H1 (cell line): ENCODE data around the gene UGT2B17. TPM values are rescaled to one million over a fixed set of nuclear protein-coding genes. Genes with fewer than 3 reads are reported as not detected.
"Not testable (repeated sequence)": the region's sequence is repeated elsewhere in the genome, so short reads cannot be mapped to it uniquely, and the experiment has no call there.

Experiments used
- CTCF ChIA-PET: fragments of 300-600 bp; sonication (Branson Sonifier 250); formaldehyde crosslinking; loops from one replicate; lab custom pipeline; 2021; ENCODE audit not compliant: partially characterized antibody; lab: Charles Lee
- POLR2A ChIA-PET: fragments of 300-600 bp; sonication (Branson Sonifier 250); formaldehyde crosslinking; loops from one replicate; lab custom pipeline; 2021; ENCODE audit warnings: inconsistent platforms; ENCODE audit not compliant: partially characterized antibody; lab: Charles Lee
- DNase-seq, 2 experiments: peaks; one replicate each; pipeline versions ENCODE4 v3.0.0 to v3.0.0-alpha.2; 2010 to 2022; ENCODE audit warnings: low spot score in 2 of 2, low read depth in 1 of 2, mixed read lengths in 1 of 2
- FAIRE-seq: peaks from 2 replicates; lab custom pipeline; 2011; peaks lifted over from hg19 to GRCh38; lab: Jason Lieb, UNC
- H2AFZ ChIP-seq: 2 replicates; pipeline ENCODE4 v1.8.1; 2012; ENCODE audit warnings: low read length, inconsistent platforms
- H2AK5ac ChIP-seq: 2 replicates; pipeline ENCODE4 v1.6.1; 2013; ENCODE audit warnings: low read depth, low read length
- H2BK120ac ChIP-seq: replicated peaks from 2 replicates; pipeline ENCODE3; 2013; ENCODE audit warnings: low read depth, low read length, inconsistent platforms
- H2BK12ac ChIP-seq: 2 replicates; pipeline ENCODE4 v1.6.1; 2013; ENCODE audit warnings: low read depth, low read length
- H2BK15ac ChIP-seq: 2 replicates; pipeline ENCODE4 v1.6.1; 2013; ENCODE audit warnings: low read length
- H2BK20ac ChIP-seq: 2 replicates; pipeline ENCODE4 v1.6.1; 2013; ENCODE audit warnings: low read length
- H2BK5ac ChIP-seq: 2 replicates; pipeline ENCODE4 v1.6.1; 2013; ENCODE audit warnings: low read depth, low read length
- H3K14ac ChIP-seq: 2 replicates; pipeline ENCODE4 v1.6.1; 2013; ENCODE audit warnings: inconsistent platforms; ENCODE audit not compliant: insufficient read length
- H3K18ac ChIP-seq: 2 replicates; pipeline ENCODE4 v1.6.1; 2013; ENCODE audit warnings: low read length; ENCODE audit errors: extremely low read depth
- H3K23ac ChIP-seq: 2 replicates; pipeline ENCODE4 v1.6.1; 2013; ENCODE audit warnings: inconsistent platforms; ENCODE audit not compliant: insufficient read length
- H3K23me2 ChIP-seq: 2 replicates; pipeline ENCODE4 v1.6.1; 2013; ENCODE audit warnings: low read depth, low read length
- H3K27ac ChIP-seq: 2 replicates; pipeline ENCODE4 v1.6.1; 2011; ENCODE audit warnings: low read depth, low read length, inconsistent platforms
- H3K27me3 ChIP-seq, 4 experiments: replicated peaks in 1 of 4; 1 replicate in 1 of 4; 2 replicates in 3 of 4; pipeline versions ENCODE4 v1.6.1 to v1.8.1; 2011 to 2013; ENCODE audit warnings: low read length in 3 of 4, mild to moderate bottlenecking in 3 of 4, inconsistent platforms in 2 of 4, mixed read lengths in 2 of 4, moderate library complexity in 1 of 4; ENCODE audit not compliant: control insufficient read depth in 3 of 4, insufficient read depth in 3 of 4; ENCODE audit errors: extremely low read depth in 1 of 4
- H3K36me3 ChIP-seq, 4 experiments: 2 replicates each; pipeline versions ENCODE4 v1.6.1 to v1.8.1; 2011 to 2013; ENCODE audit warnings: mild to moderate bottlenecking in 4 of 4, low read length in 3 of 4, moderate library complexity in 2 of 4, control low read depth in 1 of 4, inconsistent platforms in 1 of 4; ENCODE audit not compliant: insufficient read depth in 4 of 4, control insufficient read depth in 2 of 4
- H3K4ac ChIP-seq: replicated peaks from 2 replicates; pipeline ENCODE3; 2013; ENCODE audit warnings: low read length, low read depth, mixed read lengths, inconsistent platforms; ENCODE audit not compliant: insufficient read length
- H3K4me1 ChIP-seq, 4 experiments: replicated peaks in 1 of 4; 1 replicate in 1 of 4; 2 replicates in 3 of 4; pipeline versions ENCODE4 v1.6.1 to v1.8.1; 2011 to 2013; ENCODE audit warnings: low read length in 3 of 4, inconsistent platforms in 2 of 4, mixed read lengths in 1 of 4; ENCODE audit not compliant: insufficient read depth in 4 of 4, control insufficient read depth in 3 of 4
- H3K4me2 ChIP-seq, 2 experiments: 2 replicates each; pipeline versions ENCODE4 v1.6.1 to v1.8.1; 2011 to 2013; ENCODE audit warnings: low read depth in 2 of 2, low read length in 2 of 2, control low read depth in 1 of 2, inconsistent platforms in 1 of 2, mild to moderate bottlenecking in 1 of 2; ENCODE audit not compliant: insufficient read depth in 1 of 2
- H3K4me3 ChIP-seq, 4 experiments: fragments of 200-600, 300-600 bp in 1 of 4; sonication (generic), shearing (Covaris generic), sonication (Bioruptor Twin) in 1 of 4; 2 replicates each; pipeline versions ENCODE4 v1.5.1 to v1.8.1; 2011 to 2016; ENCODE audit warnings: low read length in 4 of 4, low read depth in 3 of 4, control low read depth in 2 of 4, inconsistent platforms in 2 of 4, mild to moderate bottlenecking in 2 of 4, mixed read lengths in 1 of 4, moderate library complexity in 1 of 4; ENCODE audit not compliant: insufficient read depth in 2 of 4; ENCODE audit errors: extremely low read depth in 1 of 4
- H3K56ac ChIP-seq: replicated peaks from 2 replicates; pipeline ENCODE3; 2013; ENCODE audit warnings: low read depth, mild to moderate bottlenecking, mixed read lengths, low read length, inconsistent platforms; ENCODE audit not compliant: insufficient read length
- H3K79me1 ChIP-seq: 2 replicates; pipeline ENCODE4 v1.6.1; 2013; ENCODE audit warnings: low read depth, low read length, control low read depth
- H3K79me2 ChIP-seq, 2 experiments: 2 replicates each; pipeline versions ENCODE4 v1.6.1 to v1.8.1; 2012 to 2013; ENCODE audit warnings: low read length in 2 of 2, mild to moderate bottlenecking in 2 of 2, inconsistent platforms in 1 of 2; ENCODE audit not compliant: insufficient read depth in 2 of 2, control insufficient read depth in 1 of 2
- H3K9ac ChIP-seq, 4 experiments: replicated peaks in 1 of 4; 1 replicate in 1 of 4; 2 replicates in 3 of 4; pipeline versions ENCODE4 v1.6.1 to v1.8.1; 2011 to 2013; ENCODE audit warnings: low read depth in 3 of 4, low read length in 3 of 4, control low read depth in 2 of 4, mild to moderate bottlenecking in 2 of 4, moderate library complexity in 2 of 4, inconsistent platforms in 1 of 4; ENCODE audit errors: extremely low read depth in 1 of 4
- H3K9me3 ChIP-seq, 2 experiments: 2 replicates each; pipeline versions ENCODE4 v1.6.1 to v1.8.1; 2012 to 2013; ENCODE audit warnings: mild to moderate bottlenecking in 2 of 2, moderate library complexity in 2 of 2, control low read depth in 1 of 2, inconsistent platforms in 1 of 2, low read depth in 1 of 2, low read length in 1 of 2, mixed read lengths in 1 of 2; ENCODE audit not compliant: insufficient read depth in 2 of 2
- H4K20me1 ChIP-seq, 2 experiments: replicated peaks in 1 of 2; 2 replicates each; pipeline versions ENCODE3 to v1.8.1; 2011 to 2013; ENCODE audit warnings: inconsistent platforms in 2 of 2, low read length in 2 of 2, mild to moderate bottlenecking in 1 of 2; ENCODE audit not compliant: insufficient read depth in 2 of 2, control insufficient read depth in 1 of 2
- H4K5ac ChIP-seq: 2 replicates; pipeline ENCODE4 v1.6.1; 2013; ENCODE audit warnings: low read length, low read depth, mixed read lengths, inconsistent platforms; ENCODE audit not compliant: insufficient read length
- H4K8ac ChIP-seq: 2 replicates; pipeline ENCODE4 v1.8.0; 2013; ENCODE audit warnings: mild to moderate bottlenecking, moderate library complexity, low read length, inconsistent platforms; ENCODE audit not compliant: insufficient read depth; ENCODE audit errors: extremely low read depth
- H4K91ac ChIP-seq: replicated peaks from 2 replicates; pipeline ENCODE3; 2013; ENCODE audit warnings: low read length, mixed read lengths, inconsistent platforms; ENCODE audit not compliant: insufficient read length
- RAD21 ChIP-seq, 2 experiments: IDR thresholded peaks in 1 of 2; conservative IDR thresholded peaks in 1 of 2; 2 replicates each; pipeline ENCODE4 v1.6.1; 2011; ENCODE audit warnings: low read depth in 2 of 2, low read length in 2 of 2, improper control_type of control experiment in 1 of 2, inconsistent platforms in 1 of 2, mild to moderate bottlenecking in 1 of 2, moderate library complexity in 1 of 2
- WGBS, 2 experiments: shearing (Covaris generic) in 1 of 2; methylation state at CpG; one replicate each; pipeline versions ENCODE4 v1.1.6 to v1.1.7; 2013 to 2015; ENCODE audit warnings: low lambda C conversion rate in 2 of 2, mixed read lengths in 2 of 2, inconsistent platforms in 1 of 2, low coverage in 1 of 2, missing lambda C conversion rate in 1 of 2; ENCODE audit not compliant: insufficient replicate concordance in 2 of 2, insufficient coverage in 1 of 2, insufficient read length in 1 of 2; ENCODE audit errors: extremely low coverage in 1 of 2, missing lambda C conversion rate in 1 of 2; 5-methylcytosine and 5-hydroxymethylcytosine counted together
- polyA plus RNA-seq, 7 experiments: library from polyadenylated mRNA; depleted of rRNA in 3 of 7; stranded (reverse) in 5 of 7; unstranded in 2 of 7; fragments of >200 nt in 5 of 7; fragments of 200-250 nt in 2 of 7; gene quantifications; 1 replicate in 5 of 7; 2 replicates in 1 of 7; 4 replicates in 1 of 7; pipeline versions ENCODE4 v1.2.1 to v1.2.3, GENCODE V29; 2011 to 2013; ENCODE audit warnings: missing spikeins in 2 of 7, mixed read lengths in 2 of 7
- total RNA-seq: library from RNA; stranded (reverse); fragmentation: NEBNext Ultra II Directional; extraction: Animal tissue kit (Norgen Biotek cat#: 25700); gene quantifications from 2 replicates; pipeline ENCODE4 v1.2.1, GENCODE V29; 2021

Gene UGT2B17
- total and polyA plus RNA-seq, 2 of the 8 experiments (the other 6 are each of a cell fraction or from before 2014, with no cell fraction given), result not detected

- H4K91ac ChIP-seq, H3K14ac ChIP-seq, POLR2A ChIA-PET, H2BK15ac ChIP-seq, H3K4me2 ChIP-seq, FAIRE-seq, H3K23me2 ChIP-seq, H3K56ac ChIP-seq, H2AK5ac ChIP-seq, H2BK5ac ChIP-seq, H2AFZ ChIP-seq, H4K5ac ChIP-seq, H3K79me2 ChIP-seq, H2BK12ac ChIP-seq, H3K79me1 ChIP-seq, H3K4me1 ChIP-seq, H2BK120ac ChIP-seq, H4K20me1 ChIP-seq, H4K8ac ChIP-seq, H3K9me3 ChIP-seq, H2BK20ac ChIP-seq, H3K18ac ChIP-seq, H3K4me3 ChIP-seq, H3K23ac ChIP-seq, H3K36me3 ChIP-seq, H3K27me3 ChIP-seq, DNase-seq, H3K4ac ChIP-seq, H3K27ac ChIP-seq, H3K9ac ChIP-seq: not testable (repeated sequence)
- TF ChIP-seq RAD21 (IDR thresholded peaks at IDR 0.05 in 1 of 2, conservative IDR thresholded peaks at IDR 0.05 in 1 of 2; ENCODE audit: low read depth in 2 of 2, low read length in 2 of 2), result peak in 1 of 2 experiments; percentile 11; a peak in 1 of 4 replicates
- CTCF ChIA-PET, result interaction anchor here (0.8 to 1.0 kb wide), 3 partner anchors 62 to 564 kb away, joined by 3 to 4 read pairs (median 3); no protein-coding TSS in a partner anchor
- WGBS, 2 experiments, result 77% methylated on average over 4 of the region's 4 CpGs; no CpG with 5 or more reads in 1 of the 2 experiments
Observed at GRCh38 chr4:68503462-68503861, 72.7 kb downstream of the UGT2B17 start.
